GM23338 (cell line): ENCODE data around the gene HIVEP1. TPM values are rescaled to one million over a fixed set of nuclear protein-coding genes. Genes with fewer than 3 reads are reported as not detected.
A peak's percentile ranks its signal among the peaks of the same experiment; 100 is the strongest.

Experiments used
- ATAC-seq: fragments of 200-7000 bp; cut with Tn5 transposase; 3 replicates; pipeline ENCODE4 v1.9.1; 2020
- DNase-seq: peaks from one replicate; pipeline ENCODE4 v3.0.0-alpha.2; 2015; ENCODE audit warnings: low spot score
- H2AFZ ChIP-seq: fragments of 200-600 bp; sonication (generic); 2 replicates; pipeline ENCODE4 v1.8.0; 2016; ENCODE audit warnings: antibody characterized with exemption, mild to moderate bottlenecking, moderate library complexity
- H3F3A ChIP-seq: fragments of 200-600 bp; sonication (generic); replicated peaks from 2 replicates; pipeline ENCODE4 v1.8.0; 2017; ENCODE audit warnings: antibody characterized with exemption, mixed run types, low read depth
- H3K27ac ChIP-seq: fragments of 200-600 bp; sonication (generic); 2 replicates; pipeline ENCODE4 v1.6.1; 2016; ENCODE audit warnings: low read depth
- H3K27me3 ChIP-seq: fragments of 200-600 bp; sonication (generic); 2 replicates; pipeline ENCODE4 v1.8.0; 2016; ENCODE audit warnings: mild to moderate bottlenecking, mixed run types, moderate library complexity; ENCODE audit not compliant: insufficient read depth
- H3K36me3 ChIP-seq: fragments of 200-600 bp; sonication (generic); 2 replicates; pipeline ENCODE4 v1.8.0; 2016; ENCODE audit warnings: mild to moderate bottlenecking; ENCODE audit not compliant: insufficient read depth
- H3K4me1 ChIP-seq: fragments of 200-600 bp; sonication (generic); 2 replicates; pipeline ENCODE4 v1.8.0; 2016; ENCODE audit warnings: mild to moderate bottlenecking, moderate library complexity; ENCODE audit not compliant: insufficient read depth
- H3K4me2 ChIP-seq: fragments of 200-600 bp; sonication (generic); 2 replicates; pipeline ENCODE4 v1.7.1; 2017; ENCODE audit warnings: mixed run types
- H3K4me3 ChIP-seq: fragments of 200-600 bp; sonication (generic); 2 replicates; pipeline ENCODE4 v1.6.1; 2016; ENCODE audit warnings: mixed run types
- H3K79me2 ChIP-seq: fragments of 200-600 bp; sonication (generic); replicated peaks from 2 replicates; pipeline ENCODE4 v1.8.0; 2017; ENCODE audit warnings: mild to moderate bottlenecking; ENCODE audit not compliant: insufficient read depth
- H3K9me2 ChIP-seq: fragments of 200-600 bp; sonication (generic); 2 replicates; pipeline ENCODE4 v1.8.0; 2017; ENCODE audit not compliant: insufficient read depth
- H4K20me1 ChIP-seq: fragments of 200-600 bp; sonication (generic); replicated peaks from 2 replicates; pipeline ENCODE4 v1.8.0; 2017; ENCODE audit warnings: mild to moderate bottlenecking; ENCODE audit not compliant: insufficient read depth
- H3K27ac Mint-ChIP-seq: 2 replicates; pipeline ENCODE4 v1.8.0; 2020; ENCODE audit warnings: inconsistent platforms, mild to moderate bottlenecking, moderate library complexity, mixed read lengths
- H3K27me3 Mint-ChIP-seq: 3 replicates; pipeline ENCODE4 v1.8.0; 2022; ENCODE audit warnings: low read depth, mild to moderate bottlenecking, moderate library complexity, mixed read lengths, inconsistent platforms; ENCODE audit not compliant: insufficient read depth, poor library complexity
- H3K36me3 Mint-ChIP-seq: 3 replicates; pipeline ENCODE4 v1.8.0; 2021; ENCODE audit warnings: low read depth, mild to moderate bottlenecking, inconsistent platforms, moderate library complexity, mixed read lengths
- H3K4me1 Mint-ChIP-seq: 3 replicates; pipeline ENCODE4 v1.8.0; 2020; ENCODE audit warnings: mild to moderate bottlenecking, inconsistent platforms, mixed read lengths
- H3K4me3 Mint-ChIP-seq: 3 replicates; pipeline ENCODE4 v1.8.0; 2021; ENCODE audit warnings: moderate library complexity, mild to moderate bottlenecking, inconsistent platforms, mixed read lengths
- H3K9me3 Mint-ChIP-seq: 3 replicates; pipeline ENCODE4 v1.8.0; 2020; ENCODE audit warnings: moderate library complexity, mild to moderate bottlenecking, inconsistent platforms, mixed read lengths
- EZH2phosphoT487 ChIP-seq: fragments of 200-600 bp; sonication (generic); IDR thresholded peaks from one replicate; pipeline ENCODE4 v1.8.1; 2018; ENCODE audit warnings: antibody characterized with exemption; ENCODE audit not compliant: unreplicated experiment
- JUNB ChIP-seq: IDR thresholded peaks from one replicate; pipeline ENCODE4 v1.6.1; 2016; ENCODE audit warnings: antibody characterized with exemption; ENCODE audit not compliant: unreplicated experiment
- NANOG ChIP-seq: IDR thresholded peaks from 2 replicates; pipeline ENCODE4 v1.6.1; 2016; ENCODE audit warnings: antibody characterized with exemption, borderline replicate concordance
- POLR2AphosphoS5 ChIP-seq: IDR thresholded peaks from 2 replicates; pipeline ENCODE4 v1.6.1; 2016; ENCODE audit warnings: antibody characterized with exemption, low read depth
- STAT1 ChIP-seq: IDR thresholded peaks from one replicate; pipeline ENCODE4 v1.6.1; 2016; ENCODE audit warnings: antibody characterized with exemption; ENCODE audit not compliant: unreplicated experiment
- ZNF114 ChIP-seq: fragments of 250-450 bp; sonication (Bioruptor Pico); IDR thresholded peaks from 2 replicates; pipeline ENCODE4 v1.5.0; 2020; ENCODE audit warnings: mild to moderate bottlenecking, moderate library complexity
- ZNF331 ChIP-seq: fragments of 250-450 bp; sonication (Bioruptor Pico); IDR thresholded peaks from 2 replicates; pipeline ENCODE4 v1.5.0; 2020; ENCODE audit warnings: low read depth, mild to moderate bottlenecking, moderate library complexity
- polyA plus RNA-seq: library from polyadenylated mRNA; unstranded; fragments of >200 nt; fragmentation: Nextera tagmentation; extraction: Ambion mirVana; gene quantifications from 2 replicates; pipeline ENCODE4 v1.2.1, GENCODE V29; 2016
- total RNA-seq: library from RNA; depleted of rRNA; stranded (reverse); fragments of >200 nt; shearing (Covaris generic); gene quantifications from 2 replicates; pipeline ENCODE4 v1.2.3, GENCODE V29; 2014
- TF ChIP-seq, protein P1 (sequence below): IDR thresholded peaks from 2 replicates; pipeline ENCODE4 v1.6.1; 2016; ENCODE audit warnings: antibody characterized with exemption
- TF ChIP-seq, protein P2 (sequence below): IDR thresholded peaks from one replicate; pipeline ENCODE4 v1.6.1; 2018; ENCODE audit warnings: antibody characterized with exemption; ENCODE audit not compliant: unreplicated experiment
- TF ChIP-seq, protein P3 (sequence below): fragments of 250-450 bp; sonication (Bioruptor Pico); IDR thresholded peaks from 2 replicates; pipeline ENCODE4 v1.5.0; 2020; ENCODE audit warnings: mild to moderate bottlenecking, moderate library complexity

The HIVEP1 gene
- total and polyA plus RNA-seq, 2 experiments from 2014 or later: 10.1 to 21.7 TPM

DNA sequence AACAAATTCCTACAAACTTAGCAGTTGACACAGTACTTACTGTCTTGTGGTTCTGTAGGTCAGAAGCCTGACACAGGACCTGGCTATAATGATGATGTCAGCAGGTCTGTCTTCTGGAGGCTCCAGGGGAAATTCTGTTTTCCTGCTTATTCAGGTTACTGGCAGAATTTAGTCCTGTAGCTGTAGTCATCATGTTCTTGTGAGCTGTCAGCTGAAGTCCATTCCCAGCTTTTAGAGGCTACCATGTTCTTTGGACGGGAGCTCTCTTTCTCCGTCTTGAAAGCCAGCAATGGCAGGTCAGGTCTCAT, 99.2 kb downstream of the HIVEP1 start:
- peaks cover 10% of the 10 kb centered on the region; the same call in 1 of the 2 replicates for H3K9me2 ChIP-seq
- no peak for ATAC-seq
- peaks cover 5% of the 10 kb centered on the region for H3K27me3 Mint-ChIP-seq
- H3K79me2 ChIP-seq: peaks cover 9% of the 10 kb centered on the region; the same call in 1 of the 2 replicates
- TF ChIP-seq ZNF331 (CRISPR knock-in tag) (no peak), NANOG (no peak), JUNB (no peak), STAT1 (no peak), EZH2phosphoT487 (no peak)
- TF ChIP-seq, protein P1, sequence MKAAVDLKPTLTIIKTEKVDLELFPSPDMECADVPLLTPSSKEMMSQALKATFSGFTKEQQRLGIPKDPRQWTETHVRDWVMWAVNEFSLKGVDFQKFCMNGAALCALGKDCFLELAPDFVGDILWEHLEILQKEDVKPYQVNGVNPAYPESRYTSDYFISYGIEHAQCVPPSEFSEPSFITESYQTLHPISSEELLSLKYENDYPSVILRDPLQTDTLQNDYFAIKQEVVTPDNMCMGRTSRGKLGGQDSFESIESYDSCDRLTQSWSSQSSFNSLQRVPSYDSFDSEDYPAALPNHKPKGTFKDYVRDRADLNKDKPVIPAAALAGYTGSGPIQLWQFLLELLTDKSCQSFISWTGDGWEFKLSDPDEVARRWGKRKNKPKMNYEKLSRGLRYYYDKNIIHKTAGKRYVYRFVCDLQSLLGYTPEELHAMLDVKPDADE: no peak
- TF ChIP-seq, protein P2, sequence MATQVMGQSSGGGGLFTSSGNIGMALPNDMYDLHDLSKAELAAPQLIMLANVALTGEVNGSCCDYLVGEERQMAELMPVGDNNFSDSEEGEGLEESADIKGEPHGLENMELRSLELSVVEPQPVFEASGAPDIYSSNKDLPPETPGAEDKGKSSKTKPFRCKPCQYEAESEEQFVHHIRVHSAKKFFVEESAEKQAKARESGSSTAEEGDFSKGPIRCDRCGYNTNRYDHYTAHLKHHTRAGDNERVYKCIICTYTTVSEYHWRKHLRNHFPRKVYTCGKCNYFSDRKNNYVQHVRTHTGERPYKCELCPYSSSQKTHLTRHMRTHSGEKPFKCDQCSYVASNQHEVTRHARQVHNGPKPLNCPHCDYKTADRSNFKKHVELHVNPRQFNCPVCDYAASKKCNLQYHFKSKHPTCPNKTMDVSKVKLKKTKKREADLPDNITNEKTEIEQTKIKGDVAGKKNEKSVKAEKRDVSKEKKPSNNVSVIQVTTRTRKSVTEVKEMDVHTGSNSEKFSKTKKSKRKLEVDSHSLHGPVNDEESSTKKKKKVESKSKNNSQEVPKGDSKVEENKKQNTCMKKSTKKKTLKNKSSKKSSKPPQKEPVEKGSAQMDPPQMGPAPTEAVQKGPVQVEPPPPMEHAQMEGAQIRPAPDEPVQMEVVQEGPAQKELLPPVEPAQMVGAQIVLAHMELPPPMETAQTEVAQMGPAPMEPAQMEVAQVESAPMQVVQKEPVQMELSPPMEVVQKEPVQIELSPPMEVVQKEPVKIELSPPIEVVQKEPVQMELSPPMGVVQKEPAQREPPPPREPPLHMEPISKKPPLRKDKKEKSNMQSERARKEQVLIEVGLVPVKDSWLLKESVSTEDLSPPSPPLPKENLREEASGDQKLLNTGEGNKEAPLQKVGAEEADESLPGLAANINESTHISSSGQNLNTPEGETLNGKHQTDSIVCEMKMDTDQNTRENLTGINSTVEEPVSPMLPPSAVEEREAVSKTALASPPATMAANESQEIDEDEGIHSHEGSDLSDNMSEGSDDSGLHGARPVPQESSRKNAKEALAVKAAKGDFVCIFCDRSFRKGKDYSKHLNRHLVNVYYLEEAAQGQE: no peak
- no peaks in the 10 kb centered on the region for H3K27me3 ChIP-seq
- peaks cover 32% of the 10 kb centered on the region for H3K4me1 Mint-ChIP-seq
- no peak overlapping the region for H2AFZ ChIP-seq
- H3K4me2 ChIP-seq: peak overlapping the region; percentile 64
- H3K27ac Mint-ChIP-seq: no peak overlapping the region
- no peaks in the 10 kb centered on the region; the same call in 1 of the 2 replicates for H4K20me1 ChIP-seq
- peaks cover 3% of the 10 kb centered on the region; the same call in 1 of the 3 replicates for H3K9me3 Mint-ChIP-seq
- peaks cover 5% of the 10 kb centered on the region; the same call in 1 of the 2 replicates for H3K36me3 ChIP-seq
- H3K27ac ChIP-seq: no peak overlapping the region
- H3K4me3 ChIP-seq: no peak overlapping the region
- peaks cover 15% of the 10 kb centered on the region for H3K4me1 ChIP-seq
- no peak for DNase-seq
- H3K4me3 Mint-ChIP-seq: no peak overlapping the region
- peaks cover 40% of the 10 kb centered on the region for H3K36me3 Mint-ChIP-seq
- no peaks in the 10 kb centered on the region for H3F3A ChIP-seq

DNA sequence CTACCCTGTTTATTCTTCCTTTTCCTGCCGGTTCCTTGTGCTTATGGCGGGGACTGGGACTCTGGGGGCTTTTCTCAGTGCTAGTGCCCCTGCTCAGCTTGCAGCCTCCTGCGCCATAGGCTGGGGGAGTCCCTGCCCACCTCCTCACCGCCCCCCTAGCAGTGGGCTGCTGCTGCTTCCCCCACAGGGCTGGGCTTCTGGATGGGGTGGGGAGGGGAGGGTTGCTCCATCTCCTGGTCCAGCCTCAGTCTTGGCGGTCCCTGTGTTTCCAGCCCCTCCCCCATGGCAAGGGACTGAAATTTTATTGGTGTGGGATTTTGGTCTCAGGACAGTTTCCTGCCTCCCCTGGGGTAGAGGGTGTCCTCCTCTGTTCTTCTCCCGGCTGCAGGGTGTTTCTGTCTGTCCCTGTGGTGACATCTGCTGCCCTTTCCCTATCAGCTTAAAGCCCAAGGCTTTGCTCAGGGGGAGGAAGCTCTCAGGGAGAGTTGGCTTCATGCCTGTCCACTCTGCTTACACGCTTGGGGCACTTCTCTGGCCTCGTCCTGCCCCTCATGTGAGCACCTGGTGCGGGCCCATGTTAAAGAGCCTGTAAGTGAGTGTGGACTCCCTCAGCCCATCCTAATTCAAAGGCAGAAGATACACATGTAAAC, 100.6 kb downstream of the HIVEP1 start:
- no peak overlapping the region for H2AFZ ChIP-seq
- peaks cover 9% of the 10 kb centered on the region; the same call in 1 of the 2 replicates for H3K79me2 ChIP-seq
- H3K4me1 ChIP-seq: peaks cover 15% of the 10 kb centered on the region
- H3K9me3 Mint-ChIP-seq: peaks cover 2% of the 10 kb centered on the region; the same call in 2 of the 3 replicates
- no peaks in the 10 kb centered on the region for H3K27me3 ChIP-seq
- no peaks in the 10 kb centered on the region; the same call in none of the 2 replicates for H4K20me1 ChIP-seq
- H3K27ac ChIP-seq: no peak overlapping the region
- no peak overlapping the region for H3K4me2 ChIP-seq
- peaks cover 5% of the 10 kb centered on the region; the same call in 1 of the 2 replicates for H3K36me3 ChIP-seq
- peaks cover 2% of the 10 kb centered on the region for H3K27me3 Mint-ChIP-seq
- peaks cover 32% of the 10 kb centered on the region for H3K36me3 Mint-ChIP-seq
- DNase-seq (no peak), ATAC-seq (no peak)
- H3K4me1 Mint-ChIP-seq: peaks cover 32% of the 10 kb centered on the region
- no peak overlapping the region for H3K4me3 ChIP-seq
- H3F3A ChIP-seq: no peaks in the 10 kb centered on the region
- H3K9me2 ChIP-seq: peaks cover 10% of the 10 kb centered on the region; the same call in 1 of the 2 replicates
- H3K4me3 Mint-ChIP-seq: no peak overlapping the region
- peak overlapping the region; percentile 48; the same call in 1 of the 2 replicates for H3K27ac Mint-ChIP-seq
- TF ChIP-seq, protein P3, sequence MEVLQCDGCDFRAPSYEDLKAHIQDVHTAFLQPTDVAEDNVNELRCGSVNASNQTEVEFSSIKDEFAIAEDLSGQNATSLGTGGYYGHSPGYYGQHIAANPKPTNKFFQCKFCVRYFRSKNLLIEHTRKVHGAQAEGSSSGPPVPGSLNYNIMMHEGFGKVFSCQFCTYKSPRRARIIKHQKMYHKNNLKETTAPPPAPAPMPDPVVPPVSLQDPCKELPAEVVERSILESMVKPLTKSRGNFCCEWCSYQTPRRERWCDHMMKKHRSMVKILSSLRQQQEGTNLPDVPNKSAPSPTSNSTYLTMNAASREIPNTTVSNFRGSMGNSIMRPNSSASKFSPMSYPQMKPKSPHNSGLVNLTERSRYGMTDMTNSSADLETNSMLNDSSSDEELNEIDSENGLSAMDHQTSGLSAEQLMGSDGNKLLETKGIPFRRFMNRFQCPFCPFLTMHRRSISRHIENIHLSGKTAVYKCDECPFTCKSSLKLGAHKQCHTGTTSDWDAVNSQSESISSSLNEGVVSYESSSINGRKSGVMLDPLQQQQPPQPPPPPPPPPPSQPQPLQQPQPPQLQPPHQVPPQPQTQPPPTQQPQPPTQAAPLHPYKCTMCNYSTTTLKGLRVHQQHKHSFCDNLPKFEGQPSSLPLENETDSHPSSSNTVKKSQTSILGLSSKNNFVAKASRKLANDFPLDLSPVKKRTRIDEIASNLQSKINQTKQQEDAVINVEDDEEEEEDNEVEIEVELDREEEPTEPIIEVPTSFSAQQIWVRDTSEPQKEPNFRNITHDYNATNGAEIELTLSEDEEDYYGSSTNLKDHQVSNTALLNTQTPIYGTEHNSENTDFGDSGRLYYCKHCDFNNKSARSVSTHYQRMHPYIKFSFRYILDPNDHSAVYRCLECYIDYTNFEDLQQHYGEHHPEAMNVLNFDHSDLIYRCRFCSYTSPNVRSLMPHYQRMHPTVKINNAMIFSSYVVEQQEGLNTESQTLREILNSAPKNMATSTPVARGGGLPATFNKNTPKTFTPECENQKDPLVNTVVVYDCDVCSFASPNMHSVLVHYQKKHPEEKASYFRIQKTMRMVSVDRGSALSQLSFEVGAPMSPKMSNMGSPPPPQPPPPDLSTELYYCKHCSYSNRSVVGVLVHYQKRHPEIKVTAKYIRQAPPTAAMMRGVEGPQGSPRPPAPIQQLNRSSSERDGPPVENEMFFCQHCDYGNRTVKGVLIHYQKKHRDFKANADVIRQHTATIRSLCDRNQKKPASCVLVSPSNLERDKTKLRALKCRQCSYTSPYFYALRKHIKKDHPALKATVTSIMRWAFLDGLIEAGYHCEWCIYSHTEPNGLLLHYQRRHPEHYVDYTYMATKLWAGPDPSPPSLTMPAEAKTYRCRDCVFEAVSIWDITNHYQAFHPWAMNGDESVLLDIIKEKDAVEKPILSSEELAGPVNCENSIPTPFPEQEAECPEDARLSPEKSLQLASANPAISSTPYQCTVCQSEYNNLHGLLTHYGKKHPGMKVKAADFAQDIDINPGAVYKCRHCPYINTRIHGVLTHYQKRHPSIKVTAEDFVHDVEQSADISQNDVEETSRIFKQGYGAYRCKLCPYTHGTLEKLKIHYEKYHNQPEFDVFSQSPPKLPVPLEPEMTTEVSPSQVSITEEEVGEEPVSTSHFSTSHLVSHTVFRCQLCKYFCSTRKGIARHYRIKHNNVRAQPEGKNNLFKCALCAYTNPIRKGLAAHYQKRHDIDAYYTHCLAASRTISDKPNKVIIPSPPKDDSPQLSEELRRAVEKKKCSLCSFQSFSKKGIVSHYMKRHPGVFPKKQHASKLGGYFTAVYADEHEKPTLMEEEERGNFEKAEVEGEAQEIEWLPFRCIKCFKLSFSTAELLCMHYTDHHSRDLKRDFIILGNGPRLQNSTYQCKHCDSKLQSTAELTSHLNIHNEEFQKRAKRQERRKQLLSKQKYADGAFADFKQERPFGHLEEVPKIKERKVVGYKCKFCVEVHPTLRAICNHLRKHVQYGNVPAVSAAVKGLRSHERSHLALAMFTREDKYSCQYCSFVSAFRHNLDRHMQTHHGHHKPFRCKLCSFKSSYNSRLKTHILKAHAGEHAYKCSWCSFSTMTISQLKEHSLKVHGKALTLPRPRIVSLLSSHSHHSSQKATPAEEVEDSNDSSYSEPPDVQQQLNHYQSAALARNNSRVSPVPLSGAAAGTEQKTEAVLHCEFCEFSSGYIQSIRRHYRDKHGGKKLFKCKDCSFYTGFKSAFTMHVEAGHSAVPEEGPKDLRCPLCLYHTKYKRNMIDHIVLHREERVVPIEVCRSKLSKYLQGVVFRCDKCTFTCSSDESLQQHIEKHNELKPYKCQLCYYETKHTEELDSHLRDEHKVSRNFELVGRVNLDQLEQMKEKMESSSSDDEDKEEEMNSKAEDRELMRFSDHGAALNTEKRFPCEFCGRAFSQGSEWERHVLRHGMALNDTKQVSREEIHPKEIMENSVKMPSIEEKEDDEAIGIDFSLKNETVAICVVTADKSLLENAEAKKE (CRISPR knock-in tag): no peak
- TF ChIP-seq POLR2AphosphoS5 (no peak), ZNF114 (CRISPR knock-in tag) (no peak), NANOG (no peak)
